ENCODE measurements around the gene DDX27.

DDX27 gene

GRCh38 chr20:49279677-49280462 lies 60.7 kb downstream of the DDX27 start:
- Histone ChIP-seq H3K9me3 (ENCODE audit: control insufficient read depth in 1 of 2, low read length in 2 of 2) (peaks cover 0 to 21% of the 10 kb centered on the region in 2 donors), H3K4me1 (ENCODE audit: control insufficient read depth in 1 of 2, insufficient read depth in 2 of 2, low read length in 2 of 2) (peaks cover 28 to 46% of the 10 kb centered on the region in 2 donors), H3K27ac (ENCODE audit: low read length) (peak overlapping the region; percentile 3)

GRCh38 chr20:49280463-49281058 lies 61.3 kb downstream of the DDX27 start:
- H3K27ac ChIP-seq (ENCODE audit: low read length) = no peak overlapping the region
- peaks cover 4 to 28% of the 10 kb centered on the region in 2 donors for H3K9me3 ChIP-seq (ENCODE audit: control insufficient read depth in 1 of 2, low read length in 2 of 2)
- no peaks in the 10 kb centered on the region for H3K27me3 ChIP-seq (ENCODE audit: low read depth, low read length)
- H3K4me1 ChIP-seq (ENCODE audit: control insufficient read depth in 1 of 2, insufficient read depth in 2 of 2, low read length in 2 of 2) = peaks cover 26 to 40% of the 10 kb centered on the region in 2 donors
- H3K4me3 ChIP-seq (ENCODE audit: low read depth in 1 of 2, low read length in 2 of 2) = peak overlapping the region; percentile 97 to 99
- H3K36me3 ChIP-seq (ENCODE audit: control insufficient read depth in 1 of 2, insufficient read depth in 2 of 2, low read length in 2 of 2) = peaks cover 55 to 58% of the 10 kb centered on the region in 2 donors

More at GRCh38 chr20:49279677-49280462, 60.7 kb downstream of the DDX27 start:
- H3K27me3 ChIP-seq (ENCODE audit: low read depth, low read length) = no peaks in the 10 kb centered on the region
- peak overlapping the region; percentile 97 to 99 for H3K4me3 ChIP-seq (ENCODE audit: low read depth in 1 of 2, low read length in 2 of 2)
- peaks cover 48 to 51% of the 10 kb centered on the region in 2 donors for H3K36me3 ChIP-seq (ENCODE audit: control insufficient read depth in 1 of 2, insufficient read depth in 2 of 2, low read length in 2 of 2)

GRCh38 chr20:49281059-49281912 lies 62.1 kb downstream of the DDX27 start:
- no peak overlapping the region for H3K27ac ChIP-seq (ENCODE audit: low read length)
- peaks cover 18 to 34% of the 10 kb centered on the region in 2 donors for H3K4me1 ChIP-seq (ENCODE audit: control insufficient read depth in 1 of 2, insufficient read depth in 2 of 2, low read length in 2 of 2)
- no peaks in the 10 kb centered on the region for H3K27me3 ChIP-seq (ENCODE audit: low read depth, low read length)
- H3K4me3 ChIP-seq (ENCODE audit: low read depth in 1 of 2, low read length in 2 of 2) = peak overlapping the region; percentile 97 to 99
- peaks cover 11 to 33% of the 10 kb centered on the region in 2 donors for H3K9me3 ChIP-seq (ENCODE audit: control insufficient read depth in 1 of 2, low read length in 2 of 2)
- peaks cover 62 to 65% of the 10 kb centered on the region in 2 donors for H3K36me3 ChIP-seq (ENCODE audit: control insufficient read depth in 1 of 2, insufficient read depth in 2 of 2, low read length in 2 of 2)

- Histone ChIP-seq H3K27me3 (ENCODE audit: low read depth, low read length) (no peaks in the 10 kb centered on the region), H3K4me1 (ENCODE audit: control insufficient read depth in 1 of 2, insufficient read depth in 2 of 2, low read length in 2 of 2) (peaks cover 15 to 28% of the 10 kb centered on the region in 2 donors), H3K36me3 (ENCODE audit: control insufficient read depth in 1 of 2, insufficient read depth in 2 of 2, low read length in 2 of 2) (peaks cover 69 to 72% of the 10 kb centered on the region in 2 donors), H3K9me3 (ENCODE audit: control insufficient read depth in 1 of 2, low read length in 2 of 2) (peaks cover 18 to 40% of the 10 kb centered on the region in 2 donors), H3K4me3 (ENCODE audit: low read depth in 1 of 2, low read length in 2 of 2) (peak overlapping the region; percentile 24 to 97), H3K27ac (ENCODE audit: low read length) (no peak overlapping the region)
Observed at GRCh38 chr20:49281913-49282467, 62.8 kb downstream of the DDX27 start.

GRCh38 chr20:49282584-49283171 lies 63.5 kb downstream of the DDX27 start:
- Histone ChIP-seq H3K4me1 (ENCODE audit: control insufficient read depth in 1 of 2, insufficient read depth in 2 of 2, low read length in 2 of 2) (peaks cover 15 to 28% of the 10 kb centered on the region in 2 donors), H3K27ac (ENCODE audit: low read length) (no peak overlapping the region), H3K9me3 (ENCODE audit: control insufficient read depth in 1 of 2, low read length in 2 of 2) (peaks cover 25 to 44% of the 10 kb centered on the region in 2 donors), H3K27me3 (ENCODE audit: low read depth, low read length) (no peaks in the 10 kb centered on the region), H3K36me3 (ENCODE audit: control insufficient read depth in 1 of 2, insufficient read depth in 2 of 2, low read length in 2 of 2) (peaks cover 76 to 79% of the 10 kb centered on the region in 2 donors), H3K4me3 (ENCODE audit: low read depth in 1 of 2, low read length in 2 of 2) (peak overlapping the region; percentile 9 to 97)

GRCh38 chr20:49283176-49283702 lies 64.0 kb downstream of the DDX27 start:
- no peak overlapping the region for H3K27ac ChIP-seq (ENCODE audit: low read length)
- H3K4me1 ChIP-seq (ENCODE audit: control insufficient read depth in 1 of 2, insufficient read depth in 2 of 2, low read length in 2 of 2) = peaks cover 15 to 28% of the 10 kb centered on the region in 2 donors
- H3K36me3 ChIP-seq (ENCODE audit: control insufficient read depth in 1 of 2, insufficient read depth in 2 of 2, low read length in 2 of 2) = peaks cover 82 to 85% of the 10 kb centered on the region in 2 donors
- H3K4me3 ChIP-seq (ENCODE audit: low read depth in 1 of 2, low read length in 2 of 2) = peak overlapping the region; percentile 24 to 97
- H3K9me3 ChIP-seq (ENCODE audit: control insufficient read depth in 1 of 2, low read length in 2 of 2) = peaks cover 27 to 44% of the 10 kb centered on the region in 2 donors
- H3K27me3 ChIP-seq (ENCODE audit: low read depth, low read length) = no peaks in the 10 kb centered on the region

DNA sequence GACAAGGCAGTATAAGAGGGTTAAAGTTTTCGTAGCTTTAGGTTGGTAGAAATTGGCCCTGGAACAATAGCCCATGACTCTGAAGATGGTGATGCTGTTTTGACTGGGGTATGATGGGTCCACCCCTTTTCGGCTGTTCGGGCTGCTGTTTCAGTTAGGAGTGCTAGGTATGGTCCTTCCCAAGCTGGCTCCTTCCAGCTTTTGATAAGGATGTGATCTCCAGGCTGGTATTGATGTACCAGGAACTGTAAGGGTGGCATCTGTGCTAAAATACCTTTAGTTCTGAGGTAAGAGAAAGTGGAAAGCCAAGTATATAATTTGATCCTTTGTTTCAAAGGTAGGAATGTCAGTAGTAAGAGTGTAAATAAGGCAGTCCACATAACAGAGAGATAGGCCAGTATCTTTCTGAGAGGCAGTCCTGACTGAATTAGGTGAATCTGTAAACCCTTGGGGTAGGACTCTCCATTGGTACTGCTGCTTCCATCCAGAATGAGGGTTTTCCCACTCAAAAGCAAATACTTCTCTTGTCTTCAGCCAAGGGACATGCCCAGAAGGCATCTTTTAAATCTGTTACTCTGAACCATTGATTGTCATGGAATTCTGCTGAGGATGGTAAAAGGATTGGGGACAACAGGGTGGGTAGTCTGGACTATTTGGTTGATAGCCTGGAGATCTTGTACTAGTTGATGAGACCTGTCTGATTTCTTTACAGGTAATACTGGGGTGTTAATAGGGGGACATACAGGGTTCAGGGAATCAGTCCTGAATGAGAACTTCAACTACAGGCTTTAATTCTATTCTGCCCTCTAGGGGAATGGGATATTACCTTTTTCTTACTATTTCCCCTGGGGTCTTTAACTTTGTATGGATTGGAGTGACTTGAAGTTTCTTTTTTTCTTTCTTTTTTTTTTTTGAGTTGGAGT lies 64.7 kb downstream of the DDX27 start:
- H3K4me1 ChIP-seq (ENCODE audit: control insufficient read depth in 1 of 2, insufficient read depth in 2 of 2, low read length in 2 of 2) = peaks cover 15 to 28% of the 10 kb centered on the region in 2 donors

DNA sequence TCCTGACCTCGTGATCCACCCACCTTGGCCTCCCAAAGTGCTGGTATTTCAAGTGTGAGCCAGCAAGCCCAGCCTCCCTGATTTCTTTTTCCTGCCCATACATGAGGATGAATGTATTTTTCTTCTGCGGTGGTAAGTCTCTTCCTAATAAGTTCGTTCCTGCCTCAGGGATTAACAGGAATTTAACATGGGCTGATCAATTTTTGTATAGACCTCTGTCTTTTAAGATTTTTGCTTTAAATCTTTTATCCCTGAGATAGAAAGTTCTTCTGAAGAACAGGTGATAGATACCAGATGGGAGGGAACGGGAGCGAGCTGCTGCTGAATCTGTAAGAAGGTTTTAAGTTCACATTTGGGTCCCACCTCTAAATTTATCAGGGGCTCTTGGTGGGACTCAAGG lies 65.6 kb downstream of the DDX27 start:
- Histone ChIP-seq H3K9me3 (ENCODE audit: control insufficient read depth in 1 of 2, low read length in 2 of 2) (peaks cover 27 to 43% of the 10 kb centered on the region in 2 donors), H3K4me1 (ENCODE audit: control insufficient read depth in 1 of 2, insufficient read depth in 2 of 2, low read length in 2 of 2) (peaks cover 11 to 21% of the 10 kb centered on the region in 2 donors), H3K27me3 (ENCODE audit: low read depth, low read length) (no peaks in the 10 kb centered on the region), H3K27ac (ENCODE audit: low read length) (no peak overlapping the region), H3K36me3 (ENCODE audit: control insufficient read depth in 1 of 2, insufficient read depth in 2 of 2, low read length in 2 of 2) (peaks cover 95 to 100% of the 10 kb centered on the region in 2 donors), H3K4me3 (ENCODE audit: low read depth in 1 of 2, low read length in 2 of 2) (no peak overlapping the region)

More for the DNA sequence above, 64.7 kb downstream of the DDX27 start:
- Histone ChIP-seq H3K27ac (ENCODE audit: low read length) (no peak overlapping the region), H3K36me3 (ENCODE audit: control insufficient read depth in 1 of 2, insufficient read depth in 2 of 2, low read length in 2 of 2) (peaks cover 89 to 92% of the 10 kb centered on the region in 2 donors), H3K4me3 (ENCODE audit: low read depth in 1 of 2, low read length in 2 of 2) (peak overlapping the region; percentile 8 to 24), H3K9me3 (ENCODE audit: control insufficient read depth in 1 of 2, low read length in 2 of 2) (peaks cover 27 to 44% of the 10 kb centered on the region in 2 donors), H3K27me3 (ENCODE audit: low read depth, low read length) (no peaks in the 10 kb centered on the region)

- Histone ChIP-seq H3K27me3 (ENCODE audit: low read depth, low read length) (no peaks in the 10 kb centered on the region), H3K4me3 (ENCODE audit: low read depth in 1 of 2, low read length in 2 of 2) (peak overlapping the region in 1 of 2 donors; percentile 49), H3K9me3 (ENCODE audit: control insufficient read depth in 1 of 2, low read length in 2 of 2) (peaks cover 27 to 39% of the 10 kb centered on the region in 2 donors), H3K4me1 (ENCODE audit: control insufficient read depth in 1 of 2, insufficient read depth in 2 of 2, low read length in 2 of 2) (peaks cover 7 to 17% of the 10 kb centered on the region in 2 donors), H3K36me3 (ENCODE audit: control insufficient read depth in 1 of 2, insufficient read depth in 2 of 2, low read length in 2 of 2) (peaks cover 94 to 100% of the 10 kb centered on the region in 2 donors), H3K27ac (ENCODE audit: low read length) (no peak overlapping the region)
Observed at GRCh38 chr20:49285233-49285668, 66.0 kb downstream of the DDX27 start.

Data from muscle layer of duodenum (tissue), 2 donors.